RWPE1 (cell line): ENCODE measurements around the gene MATN4.

Source experiments
- CTCF ChIA-PET: fragments of 350-600 bp; sonication (Branson Sonifier 250); formaldehyde crosslinking; extraction: SDS; loops from one replicate; lab custom pipeline; 2021; lab: Yijun Ruan, JAX
- POLR2A ChIA-PET: fragments of 400-600 bp; formaldehyde crosslinking; extraction: SDS; loops from one replicate; lab custom pipeline; 2020; ENCODE audit warnings: antibody characterized with exemption; ENCODE audit not compliant: low non-redundant PET; lab: Yijun Ruan, JAX
- DNase-seq: peaks from one replicate; pipeline ENCODE4 v3.0.0; 2012; ENCODE audit warnings: low spot score
- H3K27ac ChIP-seq: fragments of 450-650 bp; 2 replicates; pipeline ENCODE4 v1.5.1; 2017
- TF ChIP-seq, protein P1 (sequence below): fragments of 450-650 bp; conservative IDR thresholded peaks from 2 replicates; pipeline ENCODE4 v1.5.1; 2017; ENCODE audit warnings: low read depth, mild to moderate bottlenecking

The MATN4 gene

DNA sequence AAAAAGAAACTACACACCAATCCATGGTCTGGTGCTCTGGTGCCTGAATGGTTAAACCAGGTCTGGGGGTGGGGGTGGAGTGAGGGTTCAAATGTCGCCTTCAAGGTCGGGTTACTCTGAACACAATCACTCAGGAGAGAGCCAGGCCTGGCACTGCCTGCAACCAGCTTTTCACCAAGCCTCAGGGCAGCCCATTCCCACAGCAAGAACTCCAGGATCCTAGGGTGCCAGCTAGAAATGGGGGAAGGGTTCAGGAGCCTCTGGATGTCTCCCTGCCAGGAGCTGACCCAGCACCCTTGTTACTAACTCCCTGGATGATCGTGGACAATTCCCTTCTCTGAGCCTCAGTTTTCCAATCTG is 33.5 kb upstream of the MATN4 start:
- DNase-seq, result no peak
- POLR2A ChIA-PET, result interaction anchor here (0.5 to 2.0 kb wide), 4 partner anchors 22 to 450 kb away, joined by 3 to 10 read pairs (median 4); partner anchors contain the start of genes DNTTIP1, SYS1 and WFDC3
- CTCF ChIA-PET, result interaction anchor here (0.6 to 1.9 kb wide), 7 partner anchors 16 to 430 kb away, joined by 3 to 7 read pairs (median 3); no protein-coding TSS in a partner anchor
- TF ChIP-seq, protein P1, sequence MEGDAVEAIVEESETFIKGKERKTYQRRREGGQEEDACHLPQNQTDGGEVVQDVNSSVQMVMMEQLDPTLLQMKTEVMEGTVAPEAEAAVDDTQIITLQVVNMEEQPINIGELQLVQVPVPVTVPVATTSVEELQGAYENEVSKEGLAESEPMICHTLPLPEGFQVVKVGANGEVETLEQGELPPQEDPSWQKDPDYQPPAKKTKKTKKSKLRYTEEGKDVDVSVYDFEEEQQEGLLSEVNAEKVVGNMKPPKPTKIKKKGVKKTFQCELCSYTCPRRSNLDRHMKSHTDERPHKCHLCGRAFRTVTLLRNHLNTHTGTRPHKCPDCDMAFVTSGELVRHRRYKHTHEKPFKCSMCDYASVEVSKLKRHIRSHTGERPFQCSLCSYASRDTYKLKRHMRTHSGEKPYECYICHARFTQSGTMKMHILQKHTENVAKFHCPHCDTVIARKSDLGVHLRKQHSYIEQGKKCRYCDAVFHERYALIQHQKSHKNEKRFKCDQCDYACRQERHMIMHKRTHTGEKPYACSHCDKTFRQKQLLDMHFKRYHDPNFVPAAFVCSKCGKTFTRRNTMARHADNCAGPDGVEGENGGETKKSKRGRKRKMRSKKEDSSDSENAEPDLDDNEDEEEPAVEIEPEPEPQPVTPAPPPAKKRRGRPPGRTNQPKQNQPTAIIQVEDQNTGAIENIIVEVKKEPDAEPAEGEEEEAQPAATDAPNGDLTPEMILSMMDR, result no peak
- H3K27ac ChIP-seq, result peak overlapping the region; percentile 97

DNA sequence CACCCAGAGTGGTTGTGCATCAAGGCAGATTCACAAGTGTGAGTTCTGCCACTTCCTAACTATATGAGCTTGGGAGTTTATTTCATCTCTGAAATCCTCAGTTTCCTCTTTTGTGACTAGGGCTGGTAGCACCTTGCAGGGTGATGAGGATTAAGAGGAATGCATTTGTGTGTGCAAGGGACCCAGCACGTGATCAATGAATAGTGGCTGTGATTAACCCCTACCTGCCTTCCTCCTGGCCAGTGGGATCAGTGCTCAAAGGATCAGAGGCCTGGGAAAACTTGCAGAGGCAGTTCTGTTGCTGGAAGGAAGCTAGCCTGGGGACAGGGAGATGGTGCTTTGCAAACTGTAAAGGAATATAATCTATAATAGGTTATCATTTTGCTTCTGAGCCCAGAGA is 32.9 kb upstream of the MATN4 start:
- peak; percentile 50 for DNase-seq
- ChIA-PET POLR2A (interaction anchor here (0.6 to 2.0 kb wide), 3 partner anchors 22 to 451 kb away, joined by 3 to 10 read pairs (median 6); partner anchors contain the start of genes DNTTIP1, SYS1 and WFDC3), CTCF (interaction anchor here (0.9 to 1.9 kb wide), 5 partner anchors 20 to 430 kb away, joined by 3 to 7 read pairs (median 4); partner anchors contain the start of gene SYS1)
- peak overlapping the region; percentile 97 for H3K27ac ChIP-seq
- TF ChIP-seq, protein P1, result no peak

DNA sequence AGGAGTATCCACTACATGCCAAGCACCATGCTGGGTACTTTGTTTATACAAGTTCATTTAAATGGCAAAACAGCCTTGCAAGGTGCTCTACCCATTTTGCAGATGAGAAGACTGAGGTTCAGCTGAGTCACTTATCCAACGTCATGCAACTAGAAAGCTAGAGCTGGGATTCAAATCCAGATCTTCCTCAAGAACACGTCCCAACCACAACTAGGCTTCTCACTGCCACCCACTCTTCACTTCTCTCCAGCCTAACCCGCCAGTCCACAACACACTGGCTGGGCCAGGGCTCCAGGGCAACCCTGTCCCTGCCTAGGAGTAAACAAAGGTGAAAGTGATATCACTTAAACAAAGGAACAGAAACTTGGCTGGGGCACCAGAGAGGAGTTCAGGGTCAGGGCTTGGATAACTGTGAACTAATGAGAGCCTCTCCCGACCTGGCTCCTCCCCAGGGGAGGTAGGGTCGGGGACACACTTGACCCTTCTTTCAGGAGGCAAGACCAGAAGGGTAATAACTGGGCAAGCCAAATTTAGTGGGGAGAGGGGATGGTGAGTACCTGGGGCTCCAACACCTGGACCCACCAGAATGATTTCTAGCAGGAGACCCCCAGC is 32.2 kb upstream of the MATN4 start:
- no peak for DNase-seq
- TF ChIP-seq, protein P1, result no peak
- ChIA-PET CTCF (interaction anchor here (0.9 to 1.0 kb wide), 2 partner anchors 21 to 22 kb away, joined by 3 to 5 read pairs; partner anchors contain the start of gene SYS1), POLR2A (no interaction called here)
- H3K27ac ChIP-seq, result peak overlapping the region; percentile 97

DNA sequence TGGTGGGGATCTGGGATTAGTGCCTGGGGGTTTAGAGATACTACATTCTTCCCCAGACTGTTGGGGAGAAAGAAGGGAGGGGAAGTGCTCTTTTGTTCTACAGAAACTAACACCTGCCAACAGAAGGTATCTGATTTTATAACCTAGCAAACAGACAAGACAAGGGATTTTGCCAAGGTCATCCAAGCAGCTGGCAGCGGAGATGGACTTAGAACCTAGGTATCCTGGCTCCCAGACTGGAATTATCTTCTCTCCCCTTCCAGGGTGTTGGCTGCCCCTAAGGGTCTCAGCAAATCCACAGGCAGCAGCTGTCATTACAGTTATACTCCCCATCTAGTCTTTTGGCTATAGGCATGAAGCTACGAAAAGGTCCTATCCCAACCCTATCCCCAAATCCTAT is 31.7 kb upstream of the MATN4 start:
- TF ChIP-seq, protein P1, result no peak
- ChIA-PET POLR2A (no interaction called here), CTCF (interaction anchor here (0.6 to 1.4 kb wide), 2 partner anchors 22 to 23 kb away, joined by 4 to 7 read pairs; partner anchors contain the start of gene SYS1)
- H3K27ac ChIP-seq, result peak overlapping the region; percentile 97
- DNase-seq, result no peak

DNA sequence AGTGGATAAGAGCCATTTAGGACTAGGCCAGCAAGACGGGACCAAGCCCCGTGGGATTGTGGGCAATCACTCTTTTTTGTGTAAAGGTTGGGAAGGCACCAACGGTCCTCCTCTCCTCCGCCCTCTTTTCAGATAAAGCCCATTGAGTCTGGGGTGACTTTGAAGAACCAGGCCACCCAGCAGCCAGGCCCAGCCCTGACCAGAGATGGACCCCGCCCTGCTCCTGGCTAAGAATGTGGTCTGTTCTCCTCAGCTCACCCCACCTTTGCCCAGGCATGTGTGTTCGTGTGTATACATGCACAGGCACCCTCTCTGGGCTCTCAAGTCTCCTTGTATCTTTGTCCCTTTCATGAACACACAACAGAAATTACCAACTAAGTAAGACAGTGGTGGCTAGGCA is 31.0 kb upstream of the MATN4 start:
- H3K27ac ChIP-seq, result peak overlapping the region; percentile 97
- POLR2A ChIA-PET, result no interaction called here
- CTCF ChIA-PET, result interaction anchor here (0.9 to 1.4 kb wide), 2 partner anchors 24 to 35 kb away, joined by 4 to 8 read pairs; partner anchors contain the start of gene SYS1
- TF ChIP-seq, protein P1, result no peak
- peak; percentile 85 for DNase-seq

DNA sequence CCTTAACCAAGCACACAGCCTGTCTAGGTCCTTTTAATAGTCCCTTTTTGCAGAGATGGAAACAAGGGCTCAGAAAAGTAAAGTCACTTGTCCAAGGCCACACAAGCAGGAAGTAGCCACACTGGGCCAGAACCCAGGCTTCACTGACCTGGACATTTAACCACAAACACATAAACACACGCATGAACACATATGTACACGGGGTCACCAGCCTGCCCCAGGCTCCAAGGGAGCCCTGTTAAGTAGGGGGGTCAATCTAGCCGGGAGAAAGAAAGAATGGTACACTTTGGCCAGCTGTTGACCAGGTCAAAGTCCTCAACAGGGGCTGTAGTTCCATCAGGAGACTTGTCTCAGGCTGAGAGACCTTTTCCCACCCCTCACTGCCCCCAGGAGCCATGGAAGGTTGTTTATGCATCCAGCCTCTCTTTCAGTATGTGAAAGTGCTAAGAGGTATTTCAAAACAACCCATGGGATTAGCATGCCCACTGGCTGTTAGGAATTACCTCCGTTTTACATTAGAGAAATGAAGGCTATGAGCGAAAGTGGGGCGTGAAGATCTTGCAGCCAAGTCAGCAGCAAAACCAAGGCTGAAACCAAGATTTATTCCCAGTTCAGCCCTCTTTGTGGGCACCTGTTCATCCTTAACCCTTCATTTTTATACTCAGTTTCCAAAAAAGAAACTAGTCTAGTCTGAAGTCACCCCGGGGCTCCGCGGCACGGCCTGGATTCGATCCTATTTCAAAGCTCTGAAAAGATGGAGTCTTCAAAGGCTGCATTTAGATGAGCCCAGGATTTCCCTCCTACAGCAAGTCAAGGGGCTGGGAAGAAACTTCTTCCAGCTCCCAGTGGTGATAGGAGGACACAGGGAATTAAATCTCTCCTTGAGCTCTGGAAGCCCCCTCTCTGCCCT is 30.3 kb upstream of the MATN4 start:
- no peak for DNase-seq
- H3K27ac ChIP-seq, result peak overlapping the region; percentile 97
- ChIA-PET CTCF (interaction anchor here (0.6 to 2.6 kb wide), 7 partner anchors 19 to 653 kb away, joined by 3 to 8 read pairs (median 4); partner anchors contain the start of gene SYS1), POLR2A (interaction anchor here (0.6 to 2.2 kb wide), 3 partner anchors 8 to 81 kb away, joined by 3 to 29 read pairs (median 4); partner anchors contain the start of gene SDC4)
- TF ChIP-seq, protein P1, result no peak
